ENCODE measurements around the gene RTP4.

Gene RTP4

GRCh38 chr3:187359798-187360486, 8.2 kb upstream of the RTP4 start:
- TF ChIP-seq TCF12 (IDR thresholded peaks at IDR 0.05; ENCODE audit: low read depth) (no peak), REST (IDR thresholded peaks at IDR 0.05; ENCODE audit: low read depth) (no peak), ZBTB7A (IDR thresholded peaks at IDR 0.05; ENCODE audit: low read depth) (no peak), NFIC (IDR thresholded peaks at IDR 0.05) (no peak), USF1 (IDR thresholded peaks at IDR 0.05) (no peak), RAD21 (IDR thresholded peaks at IDR 0.05; ENCODE audit: low read depth) (no peak), FOXM1 (IDR thresholded peaks at IDR 0.05; ENCODE audit: borderline replicate concordance, low read depth) (no peak), EP300 (IDR thresholded peaks at IDR 0.05; ENCODE audit: borderline replicate concordance) (no peak), MAX (IDR thresholded peaks at IDR 0.05) (no peak)

GRCh38 chr3:187360596-187360995, 7.6 kb upstream of the RTP4 start:
- TF ChIP-seq CEBPB (IDR thresholded peaks at IDR 0.05) (no peak), TCF12 (IDR thresholded peaks at IDR 0.05; ENCODE audit: low read depth) (no peak), EP300 (IDR thresholded peaks at IDR 0.05; ENCODE audit: borderline replicate concordance) (no peak), REST (IDR thresholded peaks at IDR 0.05; ENCODE audit: low read depth) (no peak), EGR1 (IDR thresholded peaks at IDR 0.05) (no peak), TAF1 (IDR thresholded peaks at IDR 0.05; ENCODE audit: low read depth) (no peak), FOXM1 (IDR thresholded peaks at IDR 0.05; ENCODE audit: borderline replicate concordance, low read depth) (no peak), CREB1 (IDR thresholded peaks at IDR 0.05; ENCODE audit: low read depth) (no peak), RAD21 (IDR thresholded peaks at IDR 0.05; ENCODE audit: low read depth) (no peak), USF1 (IDR thresholded peaks at IDR 0.05) (no peak), NFIC (IDR thresholded peaks at IDR 0.05) (no peak), YY1 (IDR thresholded peaks at IDR 0.05; ENCODE audit: low read depth) (no peak), MAX (IDR thresholded peaks at IDR 0.05) (no peak), ZBTB7A (IDR thresholded peaks at IDR 0.05; ENCODE audit: low read depth) (no peak)

- no peak for TF ChIP-seq TAF1 (IDR thresholded peaks at IDR 0.05; ENCODE audit: low read depth)
- TF ChIP-seq TCF12 (IDR thresholded peaks at IDR 0.05; ENCODE audit: low read depth): no peak
- no peak for TF ChIP-seq EP300 (IDR thresholded peaks at IDR 0.05; ENCODE audit: borderline replicate concordance)
- TF ChIP-seq REST (IDR thresholded peaks at IDR 0.05; ENCODE audit: low read depth): no peak
- TF ChIP-seq USF1 (IDR thresholded peaks at IDR 0.05): no peak
- TF ChIP-seq RAD21 (IDR thresholded peaks at IDR 0.05; ENCODE audit: low read depth): no peak
- no peak for TF ChIP-seq CREB1 (IDR thresholded peaks at IDR 0.05; ENCODE audit: low read depth)
- TF ChIP-seq CEBPB (IDR thresholded peaks at IDR 0.05): no peak
- no peak for TF ChIP-seq EGR1 (IDR thresholded peaks at IDR 0.05)
- no peak for TF ChIP-seq MAX (IDR thresholded peaks at IDR 0.05)
- TF ChIP-seq YY1 (IDR thresholded peaks at IDR 0.05; ENCODE audit: low read depth): no peak
Observed at GRCh38 chr3:187361835-187362234, 6.3 kb upstream of the RTP4 start.

- no peak for TF ChIP-seq CREB1 (IDR thresholded peaks at IDR 0.05; ENCODE audit: low read depth)
- TF ChIP-seq TAF1 (IDR thresholded peaks at IDR 0.05; ENCODE audit: low read depth): no peak
- no peak for TF ChIP-seq REST (IDR thresholded peaks at IDR 0.05; ENCODE audit: low read depth)
- TF ChIP-seq ZBTB7A (IDR thresholded peaks at IDR 0.05; ENCODE audit: low read depth): no peak
- TF ChIP-seq CEBPB (IDR thresholded peaks at IDR 0.05): no peak
- no peak for TF ChIP-seq EGR1 (IDR thresholded peaks at IDR 0.05)
- no peak for TF ChIP-seq FOXM1 (IDR thresholded peaks at IDR 0.05; ENCODE audit: borderline replicate concordance, low read depth)
- no peak for TF ChIP-seq YY1 (IDR thresholded peaks at IDR 0.05; ENCODE audit: low read depth)
- no peak for TF ChIP-seq EP300 (IDR thresholded peaks at IDR 0.05; ENCODE audit: borderline replicate concordance)
- no peak for TF ChIP-seq NFIC (IDR thresholded peaks at IDR 0.05)
- no peak for TF ChIP-seq MAX (IDR thresholded peaks at IDR 0.05)
- TF ChIP-seq RAD21 (IDR thresholded peaks at IDR 0.05; ENCODE audit: low read depth): no peak
- no peak for TF ChIP-seq USF1 (IDR thresholded peaks at IDR 0.05)
Observed at GRCh38 chr3:187367561-187368103, 553 bp upstream of the RTP4 start.

Data from Ishikawa (cell line).